Measurements from ENCODE around the gene CES4A. TPM values are rescaled to one million over a fixed set of nuclear protein-coding genes. Genes with fewer than 3 reads are reported as not detected.
A peak's percentile ranks its signal among the peaks of the same experiment; 100 is the strongest.
"Not testable (repeated sequence)": the region's sequence is repeated elsewhere in the genome, so short reads cannot be mapped to it uniquely, and the experiment has no call there.

Gene CES4A
- polyA plus RNA-seq, 1 experiment = 2.8 TPM

GRCh38 chr16:66970775-66971720 lies 17.3 kb upstream of the CES4A start:
- POLR2A ChIA-PET = no interaction called here
- peak; percentile 11 for DNase-seq (ENCODE audit: low read depth, low spot score)
- no peak overlapping the region for H3K27ac ChIP-seq (ENCODE audit: low read depth, low read length)
- H3K27me3 ChIP-seq (ENCODE audit: control insufficient read depth, insufficient read depth, low read length) = peaks cover 11% of the 10 kb centered on the region
- H3K9me3 ChIP-seq (ENCODE audit: control insufficient read depth, insufficient read depth, low read length) = no peaks in the 10 kb centered on the region
- no peak overlapping the region for H3K4me3 ChIP-seq (ENCODE audit: low read depth, low read length)
- CTCF ChIA-PET = interaction anchor here (0.5 to 1.7 kb wide), 4 partner anchors 163 to 663 kb away, joined by 4 to 5 read pairs (median 4); no protein-coding TSS in a partner anchor
- no peak for TF ChIP-seq CTCF (IDR thresholded peaks at IDR 0.05; ENCODE audit: low read depth, low read length)

GRCh38 chr16:66972983-66973382 lies 15.4 kb upstream of the CES4A start:
- Histone ChIP-seq H3K4me3 (ENCODE audit: low read depth, low read length) (no peak overlapping the region), H3K27ac (ENCODE audit: low read depth, low read length) (no peak overlapping the region), H3K27me3 (ENCODE audit: control insufficient read depth, insufficient read depth, low read length) (peaks cover 3% of the 10 kb centered on the region), H3K9me3 (ENCODE audit: control insufficient read depth, insufficient read depth, low read length) (no peaks in the 10 kb centered on the region)
- TF ChIP-seq CTCF (IDR thresholded peaks at IDR 0.05; ENCODE audit: low read depth, low read length) = no peak
- CTCF ChIA-PET = interaction anchor here (1.7 kb wide), 2 partner anchors 12 to 182 kb away, joined by 5 to 9 read pairs; partner anchors contain the start of gene CES3
- no peak for DNase-seq (ENCODE audit: low read depth, low spot score)
- POLR2A ChIA-PET = no interaction called here

- ChIA-PET POLR2A (no interaction called here), CTCF (interaction anchor here (1.7 kb wide), 1 partner anchor 12 kb away, joined by 9 read pairs; the partner anchor contains the start of gene CES3)
- no peak overlapping the region for H3K27ac ChIP-seq (ENCODE audit: low read depth, low read length)
- no peak overlapping the region for H3K4me3 ChIP-seq (ENCODE audit: low read depth, low read length)
- peaks cover 3% of the 10 kb centered on the region for H3K27me3 ChIP-seq (ENCODE audit: control insufficient read depth, insufficient read depth, low read length)
- no peak for TF ChIP-seq CTCF (IDR thresholded peaks at IDR 0.05; ENCODE audit: low read depth, low read length)
- no peaks in the 10 kb centered on the region for H3K9me3 ChIP-seq (ENCODE audit: control insufficient read depth, insufficient read depth, low read length)
- no peak for DNase-seq (ENCODE audit: low read depth, low spot score)
These were observed 14.7 kb upstream of the CES4A start for GRCh38 chr16:66973716-66974115.

GRCh38 chr16:66974156-66974931 lies 14.0 kb upstream of the CES4A start:
- DNase-seq (ENCODE audit: low read depth, low spot score); H3K9me3 ChIP-seq (ENCODE audit: control insufficient read depth, insufficient read depth, low read length); H3K27ac ChIP-seq (ENCODE audit: low read depth, low read length); POLR2A ChIA-PET; H3K4me3 ChIP-seq (ENCODE audit: low read depth, low read length); H3K27me3 ChIP-seq (ENCODE audit: control insufficient read depth, insufficient read depth, low read length): not testable (repeated sequence)
- CTCF ChIA-PET = interaction anchor here (0.6 to 2.5 kb wide), 3 partner anchors 12 to 209 kb away, joined by 3 to 15 read pairs (median 4); partner anchors contain the start of gene MATCAP1

- H3K9me3 ChIP-seq (ENCODE audit: control insufficient read depth, insufficient read depth, low read length); H3K27me3 ChIP-seq (ENCODE audit: control insufficient read depth, insufficient read depth, low read length); POLR2A ChIA-PET; DNase-seq (ENCODE audit: low read depth, low spot score); H3K27ac ChIP-seq (ENCODE audit: low read depth, low read length); H3K4me3 ChIP-seq (ENCODE audit: low read depth, low read length): not testable (repeated sequence)
- CTCF ChIA-PET = interaction anchor here (0.6 to 2.5 kb wide), 4 partner anchors 13 to 209 kb away, joined by 3 to 15 read pairs (median 4); partner anchors contain the start of genes CES3 and MATCAP1
These were observed 13.5 kb upstream of the CES4A start for GRCh38 chr16:66974932-66975246.

Data from AG04450 (cell line).